NCI-H345 treated with DMSO at 0.1 percent for 48 hours (cell line): ENCODE results near the gene IFI27L1.

Experiments
- DNase-seq: peaks from one replicate; lab custom pipeline; 2025; ENCODE audit not compliant: unreplicated experiment; lab: John Stamatoyannopoulos, UW

IFI27L1 gene

GRCh38 chr14:94080621-94081385 is at the start of gene IFI27L1, which contains the start of gene DDX24:
TSS of gene IFI27L1 (plus strand) at chr14:94081310. CDS start at chr14:94096938, 15,628 bp downstream.
TSS of gene DDX24 (minus strand) at chr14:94081202. CDS start at chr14:94079742, 1,460 bp downstream.
- peak; percentile 85 for DNase-seq

- DNase-seq = no peak
Observed at GRCh38 chr14:94031883-94032279, 49.2 kb upstream of the IFI27L1 start.

- DNase-seq = no peak
Observed at GRCh38 chr14:94034886-94035285, 46.2 kb upstream of the IFI27L1 start.

- DNase-seq = peak; percentile 28
Observed at GRCh38 chr14:94036313-94037167, 44.6 kb upstream of the IFI27L1 start.

- DNase-seq = no peak
Observed at GRCh38 chr14:94037954-94038353, 43.2 kb upstream of the IFI27L1 start.

GRCh38 chr14:94038510-94038909 is 42.6 kb upstream of the IFI27L1 start:
- DNase-seq = no peak

- no peak for DNase-seq
Observed at GRCh38 chr14:94038921-94039629, 42.0 kb upstream of the IFI27L1 start.

- DNase-seq = no peak
Observed at GRCh38 chr14:94040247-94040646, 40.9 kb upstream of the IFI27L1 start.

GRCh38 chr14:94040796-94041195 is 40.3 kb upstream of the IFI27L1 start:
- DNase-seq = no peak

GRCh38 chr14:94041551-94042346 is 39.4 kb upstream of the IFI27L1 start:
- no peak for DNase-seq

- DNase-seq = no peak
Observed at GRCh38 chr14:94042433-94043091, 38.5 kb upstream of the IFI27L1 start.

- DNase-seq = no peak
Observed at GRCh38 chr14:94043111-94043755, 37.9 kb upstream of the IFI27L1 start.

GRCh38 chr14:94043756-94044475 is 37.2 kb upstream of the IFI27L1 start:
- no peak for DNase-seq

- no peak for DNase-seq
Observed at GRCh38 chr14:94044476-94045091, 36.5 kb upstream of the IFI27L1 start.

- no peak for DNase-seq
Observed at GRCh38 chr14:94045101-94045500, 36.0 kb upstream of the IFI27L1 start.

- DNase-seq = no peak
Observed at GRCh38 chr14:94045563-94046345, 35.4 kb upstream of the IFI27L1 start.

- DNase-seq = no peak
Observed at GRCh38 chr14:94046696-94047250, 34.3 kb upstream of the IFI27L1 start.
